Measurements from ENCODE around the gene UNC119.

DNA sequence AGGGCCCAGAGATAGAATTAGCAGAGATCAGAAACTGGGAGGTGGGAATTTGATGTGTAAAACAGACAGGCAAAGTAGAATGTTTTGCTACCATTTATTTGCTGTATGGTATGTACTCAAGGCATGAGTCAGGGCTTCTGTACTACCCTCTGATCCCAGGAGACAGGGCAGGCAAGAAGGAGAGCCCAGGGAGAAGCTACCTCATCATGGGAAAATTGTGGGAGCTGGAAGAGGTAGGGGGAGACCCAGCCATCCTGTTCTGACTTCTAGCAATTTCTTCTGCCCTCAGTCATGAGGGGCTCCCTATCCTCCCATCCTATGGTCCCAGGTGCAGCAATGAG is 20.6 kb upstream of the UNC119 start:
- TF ChIP-seq, protein P1, sequence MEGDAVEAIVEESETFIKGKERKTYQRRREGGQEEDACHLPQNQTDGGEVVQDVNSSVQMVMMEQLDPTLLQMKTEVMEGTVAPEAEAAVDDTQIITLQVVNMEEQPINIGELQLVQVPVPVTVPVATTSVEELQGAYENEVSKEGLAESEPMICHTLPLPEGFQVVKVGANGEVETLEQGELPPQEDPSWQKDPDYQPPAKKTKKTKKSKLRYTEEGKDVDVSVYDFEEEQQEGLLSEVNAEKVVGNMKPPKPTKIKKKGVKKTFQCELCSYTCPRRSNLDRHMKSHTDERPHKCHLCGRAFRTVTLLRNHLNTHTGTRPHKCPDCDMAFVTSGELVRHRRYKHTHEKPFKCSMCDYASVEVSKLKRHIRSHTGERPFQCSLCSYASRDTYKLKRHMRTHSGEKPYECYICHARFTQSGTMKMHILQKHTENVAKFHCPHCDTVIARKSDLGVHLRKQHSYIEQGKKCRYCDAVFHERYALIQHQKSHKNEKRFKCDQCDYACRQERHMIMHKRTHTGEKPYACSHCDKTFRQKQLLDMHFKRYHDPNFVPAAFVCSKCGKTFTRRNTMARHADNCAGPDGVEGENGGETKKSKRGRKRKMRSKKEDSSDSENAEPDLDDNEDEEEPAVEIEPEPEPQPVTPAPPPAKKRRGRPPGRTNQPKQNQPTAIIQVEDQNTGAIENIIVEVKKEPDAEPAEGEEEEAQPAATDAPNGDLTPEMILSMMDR (IDR thresholded peaks at IDR 0.05): no peak
- no peak for TF ChIP-seq EZH2 (IDR thresholded peaks at IDR 0.05)
- TF ChIP-seq EZH2phosphoT487 (IDR thresholded peaks at IDR 0.05): no peak

Measured in neural progenitor cell (in vitro differentiated cells).